GM21423 (cell line): Measurements from ENCODE around the gene KIAA1755.

Experiments
- ATAC-seq: cut with Tn5 transposase; IDR thresholded peaks from one replicate; pipeline ENCODE4 v1.9.1; 2021; ENCODE audit warnings: mild to moderate bottlenecking, moderate library complexity; ENCODE audit not compliant: unreplicated experiment

Gene KIAA1755

DNA sequence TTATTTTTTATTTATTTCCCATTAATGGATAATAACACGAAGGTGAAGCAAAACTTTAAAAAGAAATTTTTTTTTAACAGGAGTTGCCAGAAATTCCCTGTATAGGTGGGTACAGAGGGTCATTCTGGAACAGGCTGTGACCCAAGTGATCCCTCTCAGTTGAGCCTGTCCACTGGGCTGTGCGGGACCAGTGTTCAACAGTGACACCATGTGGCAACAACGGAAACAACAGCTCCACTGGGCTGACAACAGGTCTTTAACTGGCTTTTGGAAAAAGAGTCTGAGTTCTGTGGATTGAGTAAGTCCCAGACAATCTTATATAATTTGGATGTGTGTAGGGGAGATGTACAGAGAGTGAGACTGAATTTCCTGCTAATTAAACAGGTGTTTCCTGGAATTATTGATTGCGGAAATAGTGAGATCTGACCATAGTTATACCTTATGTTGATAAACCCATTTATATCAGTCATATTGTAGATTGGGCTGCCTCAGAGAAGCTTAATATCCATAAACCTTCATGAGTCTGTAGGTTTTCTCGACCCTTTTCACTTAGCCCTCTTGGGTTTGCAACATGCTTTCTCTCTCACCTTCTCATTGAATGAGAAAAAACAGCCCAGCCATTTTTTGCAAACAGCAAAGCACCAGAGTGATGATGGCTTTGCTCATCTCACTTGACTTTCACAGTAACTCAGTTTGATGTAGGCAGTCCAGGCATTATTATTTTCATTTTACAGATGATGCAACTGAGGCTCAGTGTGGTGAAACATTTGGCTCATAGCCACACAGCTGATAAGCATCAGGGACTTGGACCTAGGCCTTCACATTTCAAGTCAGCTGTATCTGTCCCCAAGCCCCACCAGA is 17.5 kb downstream of the KIAA1755 start:
- no peak for ATAC-seq

DNA sequence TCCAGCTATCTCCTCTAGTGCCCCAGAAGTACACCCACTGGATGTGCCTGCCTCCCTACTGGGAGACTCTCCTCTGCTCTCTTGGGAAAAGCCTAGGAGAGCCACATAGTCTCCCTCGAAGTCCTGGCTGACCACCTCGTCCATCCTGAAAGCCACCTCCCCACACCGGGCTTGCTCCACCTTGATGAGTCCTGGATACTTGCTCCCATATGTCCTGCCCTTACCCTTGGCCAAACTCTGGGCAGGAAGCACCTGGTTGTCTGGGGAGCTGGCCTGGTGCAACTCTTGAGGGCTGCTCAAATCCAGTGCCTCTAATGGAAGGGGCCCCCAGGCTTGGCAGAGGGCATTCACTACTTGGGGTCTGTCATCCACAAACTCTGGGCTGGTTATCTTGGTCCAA is 19.3 kb downstream of the KIAA1755 start:
- ATAC-seq: no peak

- ATAC-seq: no peak
These were observed 21.1 kb downstream of the KIAA1755 start for GRCh38 chr20:38239441-38239840.

- no peak for ATAC-seq
These were observed 21.7 kb downstream of the KIAA1755 start for GRCh38 chr20:38238829-38239228.

- ATAC-seq: no peak
These were observed 23.2 kb downstream of the KIAA1755 start for GRCh38 chr20:38237381-38237780.

- ATAC-seq: no peak
These were observed 28.9 kb downstream of the KIAA1755 start for GRCh38 chr20:38231531-38232121.

DNA sequence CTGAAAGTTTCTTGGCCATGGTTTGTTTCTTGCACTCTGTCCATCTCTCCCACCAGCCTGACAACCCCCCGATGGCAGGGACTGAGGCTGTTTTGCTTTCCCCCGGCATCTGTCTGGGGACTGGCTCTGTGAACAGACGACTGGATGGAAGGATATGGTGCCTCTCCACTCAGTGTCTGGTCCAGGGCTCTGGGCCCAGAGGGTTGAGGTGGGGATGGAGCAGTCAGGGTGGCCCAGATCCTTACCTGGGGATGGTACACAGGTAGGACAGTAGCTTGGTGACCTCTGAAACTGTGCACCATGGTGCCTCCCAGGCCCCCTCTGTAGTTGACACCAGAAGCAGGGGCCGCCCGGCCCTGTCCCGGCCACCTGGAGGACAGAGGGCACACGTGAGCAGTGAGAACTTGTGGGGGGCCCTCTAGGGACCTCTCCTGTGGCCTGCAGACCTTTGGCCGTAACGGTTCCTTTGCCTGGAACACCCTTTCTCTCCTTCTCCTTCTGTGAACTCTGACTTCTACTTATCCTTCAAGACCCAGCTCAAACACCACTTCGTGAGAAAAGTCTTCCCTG is 29.5 kb downstream of the KIAA1755 start:
- no peak for ATAC-seq

GRCh38 chr20:38230253-38230551 is 30.3 kb downstream of the KIAA1755 start:
- ATAC-seq: no peak

DNA sequence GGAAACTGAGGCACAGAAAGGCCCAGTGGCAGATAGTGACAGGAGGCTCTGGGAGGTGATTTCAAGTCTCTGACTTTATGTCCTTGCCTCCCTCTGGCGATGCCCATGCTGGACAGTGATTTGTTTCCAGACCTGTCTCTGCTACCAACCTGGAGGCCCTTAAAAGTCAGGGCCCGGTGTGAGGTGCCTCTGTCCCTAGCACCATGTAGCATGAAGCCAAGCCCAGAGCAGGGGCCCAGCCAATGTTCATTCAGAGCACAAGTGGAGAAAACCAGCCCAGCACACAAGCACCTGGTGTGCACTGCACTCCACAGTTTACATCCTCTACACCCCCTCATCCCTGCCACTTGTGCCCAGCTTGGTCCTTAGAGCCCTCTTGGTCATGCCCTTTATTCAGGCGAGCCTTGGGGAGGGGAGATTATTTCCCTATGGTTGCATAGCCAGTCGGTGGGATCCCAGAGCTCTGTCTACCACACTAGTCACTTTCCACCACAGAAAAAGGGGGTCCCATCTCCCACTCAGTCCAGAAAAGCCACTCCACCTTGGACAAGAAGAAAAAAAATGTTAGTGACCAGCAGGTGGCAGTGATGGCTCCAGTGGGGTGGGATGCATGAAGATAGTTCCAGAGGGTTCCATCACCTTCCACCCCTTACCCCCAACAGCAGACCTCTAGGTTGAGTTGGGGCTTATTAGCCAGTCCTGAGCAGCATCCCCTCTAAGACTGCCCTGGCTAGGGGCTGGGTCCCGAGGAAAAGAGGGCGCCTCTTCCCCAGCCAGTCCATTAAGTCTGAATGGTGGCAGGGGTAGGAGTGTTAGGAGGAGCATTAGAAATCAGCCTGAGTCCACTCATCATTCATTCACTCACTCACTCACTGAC is 30.9 kb downstream of the KIAA1755 start:
- ATAC-seq: no peak

- ATAC-seq: no peak
These were observed 32.1 kb downstream of the KIAA1755 start for GRCh38 chr20:38228436-38228835.

- no peak for ATAC-seq
These were observed 32.8 kb downstream of the KIAA1755 start for GRCh38 chr20:38227420-38228360.

DNA sequence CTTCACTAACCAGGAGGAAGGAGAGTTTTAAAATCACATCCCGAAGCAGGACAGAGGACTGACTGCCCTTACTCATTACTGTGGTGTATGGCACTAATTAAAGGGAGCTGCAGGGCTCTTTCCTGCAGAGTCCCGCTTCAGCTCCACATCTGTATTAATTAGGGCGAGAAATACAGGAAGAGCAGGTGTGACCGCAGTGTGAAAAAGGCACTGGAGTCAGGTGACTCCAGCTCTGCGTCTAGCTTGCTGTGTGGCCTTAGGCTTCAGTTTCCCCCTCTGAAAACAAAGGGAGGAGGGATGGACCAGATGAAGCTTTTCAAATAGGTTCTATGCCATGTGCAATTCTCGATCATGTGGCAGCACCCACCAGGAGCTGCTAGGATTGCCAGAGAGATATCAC is 34.0 kb downstream of the KIAA1755 start:
- ATAC-seq: no peak

- ATAC-seq: no peak
These were observed 34.7 kb downstream of the KIAA1755 start for GRCh38 chr20:38225900-38226263.

- ATAC-seq: no peak
These were observed 35.2 kb downstream of the KIAA1755 start for GRCh38 chr20:38225240-38225899.

GRCh38 chr20:38224531-38224930 is 36.0 kb downstream of the KIAA1755 start:
- ATAC-seq: no peak

- ATAC-seq: no peak
These were observed 36.8 kb downstream of the KIAA1755 start for GRCh38 chr20:38223743-38224100.

GRCh38 chr20:38222923-38223742 is 37.4 kb downstream of the KIAA1755 start:
- ATAC-seq: no peak

DNA sequence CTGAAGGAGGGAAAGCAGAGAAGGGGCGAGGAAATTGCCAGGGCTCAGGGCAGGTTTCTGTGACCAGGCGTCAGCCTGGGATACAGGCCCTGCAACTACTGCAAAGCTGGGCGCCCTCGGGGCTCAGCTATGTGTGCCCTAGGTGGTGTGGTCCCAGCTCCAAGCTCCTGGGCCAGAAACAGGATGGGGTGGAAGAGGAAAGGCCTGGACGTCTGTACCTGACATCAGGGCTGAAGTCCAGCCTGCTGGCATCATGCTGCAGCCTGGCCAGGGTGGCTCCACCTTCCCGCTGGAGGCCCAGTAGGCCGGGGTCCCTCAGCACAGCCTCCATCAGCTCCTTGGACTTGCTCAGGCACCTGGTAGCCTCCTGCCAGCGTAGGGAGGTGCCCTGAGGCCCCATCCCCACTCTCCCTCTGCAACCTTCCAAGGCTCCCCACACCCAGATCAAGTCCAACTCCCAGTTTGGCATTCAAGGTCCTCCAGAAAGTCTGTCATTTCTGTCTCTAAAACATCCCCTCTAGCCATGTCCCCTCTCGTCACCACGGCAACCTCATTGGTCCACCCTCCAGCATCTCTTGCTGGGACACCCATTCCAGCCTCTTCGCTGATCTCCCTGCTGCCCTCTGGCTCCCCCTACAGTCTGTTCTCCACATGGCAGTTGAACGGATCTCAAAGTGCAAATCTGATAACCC is 38.2 kb downstream of the KIAA1755 start:
- ATAC-seq: no peak
